ENCODE data around the gene S1PR3. TPM values are rescaled to one million over a fixed set of nuclear protein-coding genes. Genes with fewer than 3 reads are reported as not detected.
A peak's percentile ranks its signal among the peaks of the same experiment; 100 is the strongest.
"Not testable (repeated sequence)": the region's sequence is repeated elsewhere in the genome, so short reads cannot be mapped to it uniquely, and the experiment has no call there.

S1PR3 gene
- total RNA-seq (1 to 10 TPM; 2.9 to 4.5 TPM), polyA plus RNA-seq (1 to 10 TPM; 1.4 to 2.9 TPM)

- H3K4me1 ChIP-seq (ENCODE audit: control insufficient read depth in 4 of 4, insufficient read depth in 4 of 4, low read length in 3 of 4) = peaks cover 0 to 25% (median 19%) of the 10 kb centered on the region in 4 donors
These were observed at the start of gene S1PR3 for GRCh38 chr9:88991066-88992034. Gene S1PR3 (plus strand): TSS chr9:88991468. CDS start chr9:89001201, 9,733 bp downstream.

GRCh38 chr9:88941586-88941985, 49.7 kb upstream of the S1PR3 start:
- not testable (repeated sequence) for H3K4me1 ChIP-seq (ENCODE audit: control insufficient read depth in 4 of 4, insufficient read depth in 4 of 4, low read length in 3 of 4); H3K27me3 ChIP-seq (ENCODE audit: control insufficient read depth in 4 of 4, insufficient read depth in 4 of 4, low read length in 3 of 4); H3K4me3 ChIP-seq (ENCODE audit: low read depth in 1 of 3, low read length in 3 of 3); DNase-seq (ENCODE audit: low spot score); H3K9me3 ChIP-seq (ENCODE audit: control insufficient read depth in 4 of 4, low read length in 3 of 4); H3K27ac ChIP-seq (ENCODE audit: low read depth in 1 of 2, low read length in 2 of 2); H3K36me3 ChIP-seq (ENCODE audit: control insufficient read depth in 4 of 4, insufficient read depth in 3 of 4, low read depth in 1 of 4, low read length in 3 of 4); H3K9ac ChIP-seq (ENCODE audit: low read depth in 1 of 2, low read length in 2 of 2)
- WGBS = 70% methylated on average over 5 of the region's 5 CpGs

More at GRCh38 chr9:88991066-88992034, at the start of gene S1PR3:
- no peaks in the 10 kb centered on the region for H3K9me3 ChIP-seq (ENCODE audit: control insufficient read depth in 4 of 4, low read length in 3 of 4)
- DNase-seq (ENCODE audit: low spot score) = peak; percentile 54
- peak within 1 kb of the TSS; percentile 50 to 66 for H3K27ac ChIP-seq (ENCODE audit: low read depth in 1 of 2, low read length in 2 of 2)
- H3K36me3 ChIP-seq (ENCODE audit: control insufficient read depth in 4 of 4, insufficient read depth in 3 of 4, low read depth in 1 of 4, low read length in 3 of 4) = no peaks in the 10 kb centered on the region
- no peak for TF ChIP-seq MAX (IDR thresholded peaks at IDR 0.05)
- TF ChIP-seq NR2F2 (IDR thresholded peaks at IDR 0.05) = no peak
- no peak for TF ChIP-seq ZBTB33 (IDR thresholded peaks at IDR 0.05)
- no peak for TF ChIP-seq RXRA (IDR thresholded peaks at IDR 0.05)
- no peak for TF ChIP-seq GABPA (IDR thresholded peaks at IDR 0.05 in 1 of 2, conservative IDR thresholded peaks at IDR 0.05 in 1 of 2)
- TF ChIP-seq REST (IDR thresholded peaks at IDR 0.05) = no peak
- TF ChIP-seq HNF4A (conservative IDR thresholded peaks at IDR 0.05) = no peak
- no peak for TF ChIP-seq HNF4G (IDR thresholded peaks at IDR 0.05)
- TF ChIP-seq RAD21 (IDR thresholded peaks at IDR 0.05) = no peak
- TF ChIP-seq SP1 (IDR thresholded peaks at IDR 0.05) = no peak
- no peak for TF ChIP-seq FOXA1 (IDR thresholded peaks at IDR 0.05)
- no peak for TF ChIP-seq ATF3 (IDR thresholded peaks at IDR 0.05)
- TF ChIP-seq CTCF (IDR thresholded peaks at IDR 0.05; ENCODE audit: low read depth, low read length, missing input control) = no peak
- no peak for TF ChIP-seq JUND (IDR thresholded peaks at IDR 0.05)
- no peak for TF ChIP-seq EGR1 (IDR thresholded peaks at IDR 0.05; ENCODE audit: low read depth in 2 of 2)
- no peak for TF ChIP-seq FOXA2 (IDR thresholded peaks at IDR 0.05)
- H3K27me3 ChIP-seq (ENCODE audit: control insufficient read depth in 4 of 4, insufficient read depth in 4 of 4, low read length in 3 of 4) = peaks cover 0 to 5% (median 2%) of the 10 kb centered on the region in 4 donors
- WGBS = 3% methylated on average over 94 of the region's 94 CpGs
- H3K4me3 ChIP-seq (ENCODE audit: low read depth in 1 of 3, low read length in 3 of 3) = peak within 1 kb of the TSS; percentile 41 to 64 (median 59)
- no peak within 1 kb of the TSS for H3K9ac ChIP-seq (ENCODE audit: low read depth in 1 of 2, low read length in 2 of 2)
